WTC11 (cell line): ENCODE data around the gene AIFM2.
"Not testable (repeated sequence)": the region's sequence is repeated elsewhere in the genome, so short reads cannot be mapped to it uniquely, and the experiment has no call there.

Experiments
- CTCF ChIP-seq: fragments of 200-600 bp; IDR thresholded peaks from 2 replicates; pipeline ENCODE4 v1.8.0; 2022; ENCODE audit warnings: antibody characterized with exemption
- E2F5 ChIP-seq: sonication (generic); formaldehyde crosslinking; IDR thresholded peaks from 2 replicates; pipeline ENCODE4 v1.8.1; 2022; ENCODE audit warnings: mild to moderate bottlenecking, moderate library complexity, missing genetic modification reagents
- MAX ChIP-seq: sonication (generic); formaldehyde crosslinking; IDR thresholded peaks from 2 replicates; pipeline ENCODE4 v1.8.0; 2022; ENCODE audit warnings: mild to moderate bottlenecking, missing genetic modification reagents
- MYBL2 ChIP-seq: sonication (generic); formaldehyde crosslinking; IDR thresholded peaks from 2 replicates; pipeline ENCODE4 v1.8.1; 2023; ENCODE audit warnings: mild to moderate bottlenecking, moderate library complexity, missing genetic modification reagents
- NR2C2 ChIP-seq: sonication (generic); formaldehyde crosslinking; IDR thresholded peaks from 2 replicates; pipeline ENCODE4 v1.8.0; 2022; ENCODE audit warnings: mild to moderate bottlenecking, missing genetic modification reagents

- TF ChIP-seq NR2C2, CTCF, E2F5, MYBL2, MAX: not testable (repeated sequence)
Observed at GRCh38 chr10:70080789-70081188, 51.8 kb downstream of the AIFM2 start.
